ENCODE results near the gene ARHGEF2. TPM values are rescaled to one million over a fixed set of nuclear protein-coding genes. Genes with fewer than 3 reads are reported as not detected.
A peak's percentile ranks its signal among the peaks of the same experiment; 100 is the strongest.

Gene ARHGEF2
- polyA plus RNA-seq, 3 donors: 15.4 to 271 (median 18.6) TPM

DNA sequence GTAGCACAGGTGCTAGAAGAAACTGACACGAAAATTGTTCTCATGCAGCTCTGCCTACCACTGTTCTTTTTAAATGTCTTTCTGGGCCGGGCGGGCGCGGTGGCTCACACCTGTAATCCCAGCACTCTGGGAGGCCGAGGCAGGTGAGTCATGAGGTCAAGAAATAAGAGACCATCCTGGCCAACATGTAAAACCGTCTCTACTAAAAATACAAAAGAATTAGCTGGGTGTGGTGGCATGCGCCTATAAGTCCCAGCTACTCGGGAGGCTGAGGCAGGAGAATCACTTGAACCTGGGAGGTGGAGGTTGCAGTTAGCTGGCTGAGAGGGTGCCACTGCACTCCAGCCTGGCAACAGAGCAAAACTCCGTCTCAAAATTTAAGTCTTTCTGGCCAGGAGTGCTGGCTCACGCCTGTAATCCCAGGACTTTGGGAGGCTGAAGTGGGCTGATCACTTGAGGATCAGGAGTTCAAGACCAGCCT is 66.3 kb downstream of the ARHGEF2 start:
- Histone ChIP-seq H3K4me3 (replicated peaks in 1 of 3; ENCODE audit: low read depth in 2 of 3, low read length in 3 of 3) (peak overlapping the region in 1 of 3 experiments; percentile 95), H4K20me1 (ENCODE audit: insufficient read depth, low read length) (peaks cover 24% of the 10 kb centered on the region), H3K9me3 (replicated peaks in 1 of 2; ENCODE audit: control insufficient read depth in 1 of 2, insufficient read depth in 1 of 2, low read length in 2 of 2) (no peaks in the 10 kb centered on the region), H3K9ac (ENCODE audit: insufficient read depth, low read length, poor library complexity, severe bottlenecking) (no peak overlapping the region), H3K79me2 (ENCODE audit: insufficient read depth, low read length) (peaks cover 41% of the 10 kb centered on the region), H3K27ac (ENCODE audit: low read depth in 1 of 2, low read length in 2 of 2) (peak overlapping the region; percentile 30 to 95), H3K27me3 (ENCODE audit: control insufficient read depth in 2 of 2, insufficient read depth in 2 of 2, low read length in 2 of 2) (no peaks in the 10 kb centered on the region), H2AFZ (ENCODE audit: insufficient read depth, low read depth, low read length, poor library complexity, severe bottlenecking) (no peak overlapping the region), H3K4me1 (ENCODE audit: control insufficient read depth in 1 of 2, insufficient read depth in 2 of 2, low read length in 2 of 2) (peaks cover 24 to 27% of the 10 kb centered on the region in 2 donors), H3K36me3 (replicated peaks in 1 of 2; ENCODE audit: control insufficient read depth in 1 of 2, insufficient read depth in 2 of 2, low read length in 2 of 2) (peaks cover 58 to 77% of the 10 kb centered on the region in 2 donors), H3K4me2 (replicated peaks; ENCODE audit: extremely low read depth, low read length, poor library complexity, severe bottlenecking) (no peak overlapping the region)
- Mint-ChIP-seq H3K4me1 (peaks cover 21% of the 10 kb centered on the region), H3K27me3 (ENCODE audit: low read depth in 3 of 3) (no peaks in the 10 kb centered on the region), H3K9me3 (no peaks in the 10 kb centered on the region), H3K27ac (peak overlapping the region; percentile 95 to 99 (median 98)), H3K36me3 (peaks cover 59 to 76% of the 10 kb centered on the region in 2 donors), H3K4me3 (no peak overlapping the region)
- intact Hi-C loops (cut with micrococcal nuclease): no loop called here
- TF ChIP-seq, protein P1, sequence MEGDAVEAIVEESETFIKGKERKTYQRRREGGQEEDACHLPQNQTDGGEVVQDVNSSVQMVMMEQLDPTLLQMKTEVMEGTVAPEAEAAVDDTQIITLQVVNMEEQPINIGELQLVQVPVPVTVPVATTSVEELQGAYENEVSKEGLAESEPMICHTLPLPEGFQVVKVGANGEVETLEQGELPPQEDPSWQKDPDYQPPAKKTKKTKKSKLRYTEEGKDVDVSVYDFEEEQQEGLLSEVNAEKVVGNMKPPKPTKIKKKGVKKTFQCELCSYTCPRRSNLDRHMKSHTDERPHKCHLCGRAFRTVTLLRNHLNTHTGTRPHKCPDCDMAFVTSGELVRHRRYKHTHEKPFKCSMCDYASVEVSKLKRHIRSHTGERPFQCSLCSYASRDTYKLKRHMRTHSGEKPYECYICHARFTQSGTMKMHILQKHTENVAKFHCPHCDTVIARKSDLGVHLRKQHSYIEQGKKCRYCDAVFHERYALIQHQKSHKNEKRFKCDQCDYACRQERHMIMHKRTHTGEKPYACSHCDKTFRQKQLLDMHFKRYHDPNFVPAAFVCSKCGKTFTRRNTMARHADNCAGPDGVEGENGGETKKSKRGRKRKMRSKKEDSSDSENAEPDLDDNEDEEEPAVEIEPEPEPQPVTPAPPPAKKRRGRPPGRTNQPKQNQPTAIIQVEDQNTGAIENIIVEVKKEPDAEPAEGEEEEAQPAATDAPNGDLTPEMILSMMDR (IDR thresholded peaks at IDR 0.05): no peak
- WGBS (ENCODE audit: insufficient coverage): 88% methylated on average over 5 of the region's 11 CpGs
- DNase-seq: no peak

DNA sequence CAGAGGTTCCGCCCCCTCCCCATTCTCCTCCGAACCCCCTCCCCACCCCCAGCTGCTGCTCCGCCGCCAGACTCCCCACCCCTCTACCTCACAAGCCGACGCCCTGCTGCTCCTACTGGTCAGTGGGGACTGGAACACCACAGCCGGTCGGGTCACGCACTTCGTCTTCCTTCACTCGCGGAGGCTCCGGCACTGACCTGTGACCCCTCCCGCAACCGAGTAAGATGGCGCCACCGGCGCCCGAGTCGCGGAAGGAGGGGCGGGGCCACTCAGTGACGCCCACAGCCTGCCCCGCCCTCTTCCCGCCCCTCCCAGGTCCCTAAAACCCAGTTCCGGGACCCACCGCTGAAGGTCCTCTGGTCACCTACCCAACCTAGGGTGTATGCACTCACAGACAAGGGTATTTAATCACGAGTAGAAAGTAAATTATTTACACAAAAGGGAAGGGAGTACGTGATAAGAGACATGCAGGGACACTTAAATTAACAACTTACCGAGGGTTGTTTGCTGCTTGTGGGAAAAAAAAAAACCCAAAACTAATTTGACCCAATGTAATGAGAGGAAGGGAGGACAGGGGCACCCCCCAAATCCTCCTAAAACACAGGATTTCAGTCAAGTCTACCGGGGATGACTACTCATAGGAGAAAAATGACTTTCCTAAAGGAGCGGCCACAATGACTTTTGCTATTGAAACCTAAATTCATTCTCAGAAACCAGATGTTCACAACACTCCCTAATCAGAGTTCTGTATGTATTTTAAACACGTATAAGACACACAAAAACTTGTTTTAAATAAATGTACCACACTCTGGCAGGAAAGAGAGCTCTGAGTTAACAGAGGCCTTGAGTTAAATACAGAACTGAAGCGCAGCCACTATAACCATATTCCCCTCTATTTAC is 66.9 kb downstream of the ARHGEF2 start, which contains the start of gene RIT1:
TSS of gene RIT1 (minus strand) at position 194 of the 900 bp plus-strand sequence. CDS start 588 bp downstream, outside the sequence.
- Mint-ChIP-seq H3K27ac (peak within 1 kb of the TSS; percentile 95 to 99 (median 98)), H3K4me1 (peaks cover 21% of the 10 kb centered on the region), H3K27me3 (ENCODE audit: low read depth in 3 of 3) (no peaks in the 10 kb centered on the region), H3K4me3 (peak within 1 kb of the TSS; percentile 94 to 96), H3K9me3 (no peaks in the 10 kb centered on the region), H3K36me3 (peaks cover 55 to 76% of the 10 kb centered on the region in 2 donors)
- Histone ChIP-seq H3K4me2 (replicated peaks; ENCODE audit: extremely low read depth, low read length, poor library complexity, severe bottlenecking) (peak within 1 kb of the TSS; percentile 99), H3K9ac (ENCODE audit: insufficient read depth, low read length, poor library complexity, severe bottlenecking) (peak within 1 kb of the TSS; percentile 83), H3K4me3 (replicated peaks in 1 of 3; ENCODE audit: low read depth in 2 of 3, low read length in 3 of 3) (peak within 1 kb of the TSS; percentile 89 to 99 (median 95)), H3K27me3 (ENCODE audit: control insufficient read depth in 2 of 2, insufficient read depth in 2 of 2, low read length in 2 of 2) (no peaks in the 10 kb centered on the region), H3K36me3 (replicated peaks in 1 of 2; ENCODE audit: control insufficient read depth in 1 of 2, insufficient read depth in 2 of 2, low read length in 2 of 2) (peaks cover 55 to 77% of the 10 kb centered on the region in 2 donors), H3K27ac (ENCODE audit: low read depth in 1 of 2, low read length in 2 of 2) (peak within 1 kb of the TSS; percentile 95 to 96), H4K20me1 (ENCODE audit: insufficient read depth, low read length) (peaks cover 26% of the 10 kb centered on the region), H2AFZ (ENCODE audit: insufficient read depth, low read depth, low read length, poor library complexity, severe bottlenecking) (peak within 1 kb of the TSS; percentile 57), H3K4me1 (ENCODE audit: control insufficient read depth in 1 of 2, insufficient read depth in 2 of 2, low read length in 2 of 2) (peaks cover 24 to 27% of the 10 kb centered on the region in 2 donors), H3K79me2 (ENCODE audit: insufficient read depth, low read length) (peaks cover 46% of the 10 kb centered on the region), H3K9me3 (replicated peaks in 1 of 2; ENCODE audit: control insufficient read depth in 1 of 2, insufficient read depth in 1 of 2, low read length in 2 of 2) (no peaks in the 10 kb centered on the region)
- intact Hi-C loops (cut with micrococcal nuclease): loop anchor here in 1 of 2 donors (1.0 to 2.0 kb wide), 2 partner anchors 23 to 53 kb away; partner anchors contain the start of genes KHDC4 and SYT11
- 4% methylated on average over 23 of the region's 34 CpGs for WGBS (ENCODE audit: insufficient coverage)
- DNase-seq: peak; percentile 91 to 93 (median 93)
- TF ChIP-seq, protein P1 (IDR thresholded peaks at IDR 0.05): no peak
